Measurements from ENCODE around the gene KRAS. TPM values are rescaled to one million over a fixed set of nuclear protein-coding genes. Genes with fewer than 3 reads are reported as not detected.

The KRAS gene
- total and polyA plus RNA-seq, 2 of the 13 experiments (the other 11 are each of a cell fraction or from before 2014, with no cell fraction given): 6.5 to 9.8 TPM

DNA sequence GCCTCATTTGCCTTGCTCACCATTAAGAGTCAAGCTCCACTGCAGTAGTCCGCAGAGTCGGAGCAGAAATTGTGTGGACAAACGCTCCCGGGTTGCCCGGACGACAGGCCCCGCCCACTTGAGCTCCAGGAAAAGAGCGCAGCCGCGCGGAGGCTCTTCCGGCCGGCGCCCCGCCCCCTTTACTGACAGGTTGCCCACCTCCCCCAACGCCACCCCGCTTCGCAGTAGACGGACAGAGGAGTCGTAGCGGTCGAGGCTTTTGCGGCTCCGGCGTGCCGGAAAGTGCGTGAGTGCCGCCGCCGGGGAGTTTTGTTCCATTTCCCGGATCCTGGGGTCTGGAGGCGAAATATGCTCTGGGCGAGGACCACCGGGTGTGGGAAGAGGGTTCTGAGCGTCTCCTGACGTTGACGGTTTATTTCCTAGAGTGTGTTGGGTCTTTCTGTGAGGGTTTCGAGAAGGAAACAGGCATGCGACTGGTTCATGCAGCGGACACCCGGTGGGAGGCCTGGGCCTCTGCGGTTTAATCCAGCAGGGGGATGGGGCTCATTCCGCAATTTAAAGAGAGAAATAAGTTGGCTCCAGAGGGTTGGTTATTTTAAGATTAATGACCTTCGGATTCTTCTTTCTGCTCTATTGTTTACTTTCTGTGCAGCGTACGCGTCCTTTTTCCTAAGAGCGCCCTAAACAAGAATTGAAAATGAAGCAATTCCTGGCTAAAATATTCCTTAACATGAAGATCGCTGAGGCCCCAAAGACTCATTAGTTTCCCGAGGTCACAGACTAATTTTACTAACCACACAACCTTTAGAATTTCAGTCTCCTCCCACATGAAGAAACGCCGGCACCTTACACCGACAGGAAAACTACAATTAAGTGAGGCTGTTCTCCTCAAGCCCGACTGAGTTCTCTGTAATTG lies 55.4 kb downstream of the KRAS start, which contains the start of the genes DNAI7 and ETFRF1 (continued):
- TF ChIP-seq, protein P1, sequence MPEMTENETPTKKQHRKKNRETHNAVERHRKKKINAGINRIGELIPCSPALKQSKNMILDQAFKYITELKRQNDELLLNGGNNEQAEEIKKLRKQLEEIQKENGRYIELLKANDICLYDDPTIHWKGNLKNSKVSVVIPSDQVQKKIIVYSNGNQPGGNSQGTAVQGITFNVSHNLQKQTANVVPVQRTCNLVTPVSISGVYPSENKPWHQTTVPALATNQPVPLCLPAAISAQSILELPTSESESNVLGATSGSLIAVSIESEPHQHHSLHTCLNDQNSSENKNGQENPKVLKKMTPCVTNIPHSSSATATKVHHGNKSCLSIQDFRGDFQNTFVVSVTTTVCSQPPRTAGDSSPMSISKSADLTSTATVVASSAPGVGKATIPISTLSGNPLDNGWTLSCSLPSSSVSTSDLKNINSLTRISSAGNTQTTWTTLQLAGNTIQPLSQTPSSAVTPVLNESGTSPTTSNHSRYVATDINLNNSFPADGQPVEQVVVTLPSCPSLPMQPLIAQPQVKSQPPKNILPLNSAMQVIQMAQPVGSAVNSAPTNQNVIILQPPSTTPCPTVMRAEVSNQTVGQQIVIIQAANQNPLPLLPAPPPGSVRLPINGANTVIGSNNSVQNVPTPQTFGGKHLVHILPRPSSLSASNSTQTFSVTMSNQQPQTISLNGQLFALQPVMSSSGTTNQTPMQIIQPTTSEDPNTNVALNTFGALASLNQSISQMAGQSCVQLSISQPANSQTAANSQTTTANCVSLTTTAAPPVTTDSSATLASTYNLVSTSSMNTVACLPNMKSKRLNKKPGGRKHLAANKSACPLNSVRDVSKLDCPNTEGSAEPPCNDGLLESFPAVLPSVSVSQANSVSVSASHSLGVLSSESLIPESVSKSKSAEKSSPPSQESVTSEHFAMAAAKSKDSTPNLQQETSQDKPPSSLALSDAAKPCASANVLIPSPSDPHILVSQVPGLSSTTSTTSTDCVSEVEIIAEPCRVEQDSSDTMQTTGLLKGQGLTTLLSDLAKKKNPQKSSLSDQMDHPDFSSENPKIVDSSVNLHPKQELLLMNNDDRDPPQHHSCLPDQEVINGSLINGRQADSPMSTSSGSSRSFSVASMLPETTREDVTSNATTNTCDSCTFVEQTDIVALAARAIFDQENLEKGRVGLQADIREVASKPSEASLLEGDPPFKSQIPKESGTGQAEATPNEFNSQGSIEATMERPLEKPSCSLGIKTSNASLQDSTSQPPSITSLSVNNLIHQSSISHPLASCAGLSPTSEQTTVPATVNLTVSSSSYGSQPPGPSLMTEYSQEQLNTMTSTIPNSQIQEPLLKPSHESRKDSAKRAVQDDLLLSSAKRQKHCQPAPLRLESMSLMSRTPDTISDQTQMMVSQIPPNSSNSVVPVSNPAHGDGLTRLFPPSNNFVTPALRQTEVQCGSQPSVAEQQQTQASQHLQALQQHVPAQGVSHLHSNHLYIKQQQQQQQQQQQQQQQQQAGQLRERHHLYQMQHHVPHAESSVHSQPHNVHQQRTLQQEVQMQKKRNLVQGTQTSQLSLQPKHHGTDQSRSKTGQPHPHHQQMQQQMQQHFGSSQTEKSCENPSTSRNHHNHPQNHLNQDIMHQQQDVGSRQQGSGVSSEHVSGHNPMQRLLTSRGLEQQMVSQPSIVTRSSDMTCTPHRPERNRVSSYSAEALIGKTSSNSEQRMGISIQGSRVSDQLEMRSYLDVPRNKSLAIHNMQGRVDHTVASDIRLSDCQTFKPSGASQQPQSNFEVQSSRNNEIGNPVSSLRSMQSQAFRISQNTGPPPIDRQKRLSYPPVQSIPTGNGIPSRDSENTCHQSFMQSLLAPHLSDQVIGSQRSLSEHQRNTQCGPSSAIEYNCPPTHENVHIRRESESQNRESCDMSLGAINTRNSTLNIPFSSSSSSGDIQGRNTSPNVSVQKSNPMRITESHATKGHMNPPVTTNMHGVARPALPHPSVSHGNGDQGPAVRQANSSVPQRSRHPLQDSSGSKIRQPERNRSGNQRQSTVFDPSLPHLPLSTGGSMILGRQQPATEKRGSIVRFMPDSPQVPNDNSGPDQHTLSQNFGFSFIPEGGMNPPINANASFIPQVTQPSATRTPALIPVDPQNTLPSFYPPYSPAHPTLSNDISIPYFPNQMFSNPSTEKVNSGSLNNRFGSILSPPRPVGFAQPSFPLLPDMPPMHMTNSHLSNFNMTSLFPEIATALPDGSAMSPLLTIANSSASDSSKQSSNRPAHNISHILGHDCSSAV (CRISPR knock-in tag; IDR thresholded peaks at IDR 0.05; ENCODE audit: borderline replicate concordance): peak; percentile 91; the same call in 1 of the 2 replicates
- peak; percentile 86 for TF ChIP-seq ZNF781 (CRISPR knock-in tag; IDR thresholded peaks at IDR 0.05; ENCODE audit: borderline replicate concordance, not compliant biosample characterization)
- no peak for TF ChIP-seq ZNF850 (CRISPR knock-in tag; conservative IDR thresholded peaks at IDR 0.05)
- TF ChIP-seq ZSCAN25 (CRISPR knock-in tag; IDR thresholded peaks at IDR 0.05): 0 out of 2 replicates have a peak, but pooled peaks have one; percentile 23
- TF ChIP-seq SMAD1 (CRISPR knock-in tag; IDR thresholded peaks at IDR 0.05; ENCODE audit: borderline replicate concordance, low read depth): no peak
- TF ChIP-seq NFRKB (IDR thresholded peaks at IDR 0.05): no peak
- no peak for TF ChIP-seq CERS6 (CRISPR knock-in tag; IDR thresholded peaks at IDR 0.05)
- TF ChIP-seq ZBTB44 (CRISPR knock-in tag; IDR thresholded peaks at IDR 0.05): no peak
- no peak for TF ChIP-seq ZNF24 (IDR thresholded peaks at IDR 0.05)
- no peak for TF ChIP-seq KAT2B (IDR thresholded peaks at IDR 0.05; ENCODE audit: borderline replicate concordance, low read depth, low read length)
- peak; percentile 73; the same call in 1 of the 2 replicates for TF ChIP-seq HNF1B (CRISPR knock-in tag; IDR thresholded peaks at IDR 0.05)
- TF ChIP-seq ZNF616 (CRISPR knock-in tag; IDR thresholded peaks at IDR 0.05; ENCODE audit: low read depth): no peak
- peak; percentile 64 for TF ChIP-seq PITX1 (CRISPR knock-in tag; IDR thresholded peaks at IDR 0.05)
- no peak for TF ChIP-seq TSC22D2 (CRISPR knock-in tag; IDR thresholded peaks at IDR 0.05; ENCODE audit: borderline replicate concordance)
- TF ChIP-seq PHF20 (CRISPR knock-in tag; IDR thresholded peaks at IDR 0.05): peak; percentile 80
